GM12892 (cell line): Measurements from ENCODE around the gene SLC1A3.

Source experiments
- POLR2A ChIP-seq: IDR thresholded peaks from 2 replicates; pipeline ENCODE4 v1.6.1; 2011; ENCODE audit warnings: low read depth, low read length, control low read depth
- POLR2AphosphoS5 ChIP-seq: IDR thresholded peaks from 2 replicates; pipeline ENCODE4 v1.6.1; 2011; ENCODE audit warnings: low read depth, low read length, control low read depth
- TAF1 ChIP-seq: IDR thresholded peaks from 2 replicates; pipeline ENCODE4 v1.6.1; 2011; ENCODE audit warnings: low read depth, mild to moderate bottlenecking, control low read depth, low read length, borderline replicate concordance

GRCh38 chr5:36706662-36707061, 100.3 kb downstream of the SLC1A3 start:
- no peak for TF ChIP-seq POLR2A
- no peak for TF ChIP-seq POLR2AphosphoS5
- no peak for TF ChIP-seq TAF1
